ENCODE data around the gene PER2.

PER2 gene

DNA sequence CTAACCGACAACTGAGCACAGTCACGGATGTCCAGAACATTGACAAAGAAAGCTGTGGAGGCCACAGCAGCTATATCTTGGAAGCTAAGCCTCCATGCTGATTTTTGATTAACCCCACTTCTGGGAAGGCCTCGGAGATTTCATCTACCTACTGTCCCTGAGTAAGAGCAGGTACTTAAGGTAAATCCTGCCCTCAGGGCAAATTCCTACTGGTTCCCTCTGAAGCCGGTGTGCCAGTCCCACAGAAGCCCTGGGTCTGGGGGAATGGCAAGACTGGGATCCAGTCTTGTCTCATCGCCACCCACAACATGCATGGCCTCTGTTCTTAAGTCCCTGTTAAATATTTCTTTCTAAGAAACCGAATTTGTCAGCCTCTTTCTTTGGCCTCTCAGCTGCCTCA lies 18.7 kb downstream of the PER2 start:
- in situ Hi-C loops (cut with HindIII; ENCODE audit: low sequenced_read_pairs) = no loop called here

DNA sequence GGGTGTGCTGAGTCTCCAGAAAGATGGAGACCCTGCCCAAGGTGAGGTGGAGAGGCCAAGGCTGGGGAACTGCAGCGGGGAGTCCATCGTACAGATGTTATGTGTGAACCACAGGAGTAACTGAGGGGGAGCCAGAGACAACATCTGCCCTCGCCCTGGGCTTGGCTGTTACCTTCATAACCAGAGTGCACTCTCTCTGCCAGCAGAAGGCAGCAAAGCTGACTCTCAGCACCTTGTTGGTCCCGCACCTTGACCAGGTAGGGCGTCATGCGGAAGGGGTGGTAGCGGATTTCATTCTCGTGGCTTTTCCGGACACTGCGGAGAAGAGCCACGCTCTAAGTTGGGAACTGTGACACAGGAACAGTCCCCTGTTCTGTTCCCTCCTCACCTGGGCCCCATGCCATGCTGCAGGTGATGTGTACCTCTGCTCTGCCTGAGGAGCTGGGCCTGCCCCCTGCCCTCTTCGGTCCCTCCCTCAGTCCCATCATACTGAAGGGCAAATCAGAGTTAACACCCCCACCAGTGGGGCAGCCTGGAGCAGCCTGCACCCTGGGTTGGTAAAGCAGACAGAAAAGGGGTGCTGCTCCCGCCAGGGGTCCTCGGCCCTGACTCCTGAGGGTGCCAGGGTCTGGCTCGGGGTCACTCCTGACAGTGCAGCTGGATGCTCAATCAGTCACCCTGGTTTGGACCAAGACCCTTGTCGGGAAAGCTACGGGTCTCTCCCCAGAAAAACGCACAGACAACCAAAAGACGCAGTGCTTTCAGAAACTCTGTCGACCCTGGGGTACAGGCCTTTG lies 20.3 kb downstream of the PER2 start:
- in situ Hi-C loops (cut with HindIII; ENCODE audit: low sequenced_read_pairs) = no loop called here

DNA sequence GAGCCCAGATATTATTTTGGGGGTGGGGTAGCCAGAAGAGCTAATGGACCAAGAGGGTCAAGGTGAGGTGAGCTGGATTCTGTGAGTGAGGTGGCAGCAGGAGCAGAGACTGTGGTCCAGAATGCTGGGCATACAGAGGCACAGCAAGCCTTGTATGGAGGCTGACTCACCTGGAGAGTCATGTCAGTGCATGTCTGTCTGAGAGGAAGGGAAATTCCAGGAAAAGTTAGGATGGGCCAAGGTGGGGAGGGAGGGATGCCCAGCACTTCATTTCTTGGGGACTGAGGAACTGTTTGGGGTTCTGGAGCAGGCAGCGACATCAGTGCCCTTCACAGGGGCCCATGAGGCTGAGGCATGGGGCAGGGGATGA lies 21.1 kb downstream of the PER2 start:
- in situ Hi-C loops (cut with HindIII; ENCODE audit: low sequenced_read_pairs) = no loop called here

DNA sequence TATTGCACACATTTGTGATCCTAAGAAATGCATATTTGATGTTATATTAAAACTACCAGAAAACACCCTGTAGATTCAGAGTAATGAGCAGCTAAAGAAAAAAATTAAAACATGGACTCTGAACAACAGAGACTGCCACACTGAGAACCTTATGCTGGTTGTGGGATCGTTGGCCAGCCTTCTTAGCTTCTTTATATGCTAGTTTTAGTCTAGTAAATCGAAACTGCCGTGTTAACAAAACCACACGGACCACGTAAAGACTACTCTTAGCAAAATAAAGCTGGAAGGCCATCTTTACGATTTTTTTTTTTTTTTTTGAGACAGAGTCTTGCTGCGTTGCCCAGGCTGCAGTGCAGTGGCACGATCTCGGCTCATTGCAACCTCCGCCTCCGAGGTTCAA lies 22.8 kb downstream of the PER2 start:
- in situ Hi-C loops (cut with HindIII; ENCODE audit: low sequenced_read_pairs) = no loop called here

- in situ Hi-C loops (cut with HindIII; ENCODE audit: low sequenced_read_pairs) = no loop called here
Observed at GRCh38 chr2:238264072-238264460, 24.3 kb downstream of the PER2 start.

DNA sequence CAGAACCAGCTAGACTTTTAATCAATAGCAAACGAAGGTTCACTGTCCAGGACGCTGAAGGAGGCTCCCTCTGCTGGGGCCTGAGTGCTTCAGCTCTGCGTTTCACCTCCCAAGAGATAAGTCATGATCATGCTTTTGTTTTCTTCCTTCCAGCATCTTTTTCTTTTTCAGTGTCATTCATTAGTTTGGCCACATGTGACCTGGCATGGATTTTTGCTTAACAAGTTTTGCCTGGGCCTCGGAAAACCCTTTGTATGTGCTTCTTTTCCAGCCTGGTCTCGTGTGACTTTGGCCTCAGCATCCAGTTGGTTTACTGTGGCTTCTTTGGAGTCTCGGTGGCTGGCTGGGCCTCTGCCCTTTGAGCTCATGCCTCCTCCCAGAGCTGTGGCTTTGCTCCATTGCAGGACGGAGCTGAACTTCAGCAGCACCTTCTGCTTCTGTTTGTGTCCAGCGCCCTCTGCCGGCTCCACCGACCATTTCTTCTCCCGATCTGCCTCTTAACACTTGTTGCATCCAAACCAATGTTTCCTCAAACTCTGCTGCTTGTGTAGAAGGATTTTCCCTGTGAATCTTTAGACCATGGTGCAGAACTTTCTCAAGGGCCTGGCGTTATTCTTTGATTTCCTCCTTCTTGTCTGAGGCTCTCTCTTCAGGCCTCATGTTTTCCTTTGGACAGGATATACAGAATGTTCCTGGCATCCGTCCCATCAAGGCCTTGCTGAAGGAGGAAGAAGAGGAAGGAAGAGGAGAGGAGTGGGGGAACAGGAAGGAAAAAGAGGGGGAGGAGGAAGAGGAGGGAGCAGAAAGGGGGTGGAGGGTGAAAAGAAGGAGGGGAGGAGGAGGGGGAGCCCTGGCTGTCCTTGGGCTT lies 25.0 kb downstream of the PER2 start:
- in situ Hi-C loops (cut with HindIII; ENCODE audit: low sequenced_read_pairs) = no loop called here

- in situ Hi-C loops (cut with HindIII; ENCODE audit: low sequenced_read_pairs) = no loop called here
Observed at GRCh38 chr2:238262496-238263122, 25.8 kb downstream of the PER2 start.

GRCh38 chr2:238261718-238262375 lies 26.6 kb downstream of the PER2 start:
- in situ Hi-C loops (cut with HindIII; ENCODE audit: low sequenced_read_pairs) = no loop called here

DNA sequence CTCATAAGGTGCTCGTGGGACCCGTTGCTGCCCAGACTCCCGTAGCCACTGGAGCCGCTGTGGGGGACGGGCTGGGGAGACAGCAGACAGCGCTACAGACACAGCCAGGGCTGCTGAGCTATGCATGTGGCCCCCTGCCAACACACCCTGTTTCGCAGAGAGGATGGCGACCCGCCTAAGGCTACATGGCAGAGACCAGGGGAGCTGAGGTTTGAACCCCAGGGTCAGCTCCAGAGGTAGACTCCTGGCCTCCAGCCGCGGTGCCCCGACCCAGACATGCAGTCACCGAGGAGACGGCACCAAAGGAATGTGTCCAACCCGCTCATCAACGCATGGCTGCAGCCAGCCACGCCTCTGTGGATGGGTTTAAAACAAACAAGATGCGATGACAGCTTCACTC lies 27.5 kb downstream of the PER2 start:
- in situ Hi-C loops (cut with HindIII; ENCODE audit: low sequenced_read_pairs) = no loop called here

DNA sequence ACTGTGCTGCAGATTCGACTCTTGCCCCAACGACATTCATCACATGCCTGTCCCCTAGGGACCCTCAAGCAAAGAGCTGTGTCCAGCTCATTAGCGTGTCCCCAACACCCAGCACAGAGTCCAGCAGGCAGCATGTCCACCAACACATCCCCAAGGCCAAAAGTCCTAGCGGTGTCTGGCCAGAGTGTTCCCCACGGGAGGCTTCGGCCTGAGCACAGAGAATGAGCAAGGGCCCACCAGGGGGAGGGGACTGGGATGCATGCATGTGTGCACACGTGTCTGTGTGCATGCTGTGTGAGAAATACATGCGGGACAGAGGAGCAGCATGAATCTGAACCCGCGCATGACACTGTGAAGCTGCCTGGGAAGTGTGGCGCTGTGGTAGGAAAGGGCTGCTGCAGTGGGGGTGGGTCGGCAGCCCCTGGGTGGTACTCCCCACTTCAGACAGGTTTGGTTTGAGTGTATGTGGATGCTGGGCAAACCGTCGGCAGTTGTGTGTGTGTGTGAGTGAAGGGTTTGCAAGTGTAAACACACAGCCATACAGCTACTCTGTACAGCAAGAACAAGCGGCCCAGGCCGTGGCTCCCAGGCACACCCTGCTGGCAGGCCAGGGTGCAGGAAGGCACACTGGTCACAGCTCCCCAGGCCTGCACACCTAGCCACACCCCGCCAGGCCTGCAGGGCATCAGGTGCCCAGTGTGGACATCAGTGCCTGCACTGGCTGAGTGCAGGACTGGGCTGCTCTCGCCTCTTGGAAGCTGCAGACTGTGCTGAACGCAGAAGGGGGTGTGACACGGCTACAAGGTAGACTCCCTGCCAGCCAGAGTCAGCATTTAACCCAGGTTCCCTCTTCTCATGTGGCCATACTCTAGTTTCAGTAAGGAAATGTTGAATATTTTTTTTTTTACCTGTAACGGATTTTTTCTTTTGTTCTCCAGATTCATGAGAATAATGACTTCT lies 29.1 kb downstream of the PER2 start:
- in situ Hi-C loops (cut with HindIII; ENCODE audit: low sequenced_read_pairs) = no loop called here

GRCh38 chr2:238257786-238258700 lies 30.4 kb downstream of the PER2 start:
- in situ Hi-C loops (cut with HindIII; ENCODE audit: low sequenced_read_pairs) = no loop called here

DNA sequence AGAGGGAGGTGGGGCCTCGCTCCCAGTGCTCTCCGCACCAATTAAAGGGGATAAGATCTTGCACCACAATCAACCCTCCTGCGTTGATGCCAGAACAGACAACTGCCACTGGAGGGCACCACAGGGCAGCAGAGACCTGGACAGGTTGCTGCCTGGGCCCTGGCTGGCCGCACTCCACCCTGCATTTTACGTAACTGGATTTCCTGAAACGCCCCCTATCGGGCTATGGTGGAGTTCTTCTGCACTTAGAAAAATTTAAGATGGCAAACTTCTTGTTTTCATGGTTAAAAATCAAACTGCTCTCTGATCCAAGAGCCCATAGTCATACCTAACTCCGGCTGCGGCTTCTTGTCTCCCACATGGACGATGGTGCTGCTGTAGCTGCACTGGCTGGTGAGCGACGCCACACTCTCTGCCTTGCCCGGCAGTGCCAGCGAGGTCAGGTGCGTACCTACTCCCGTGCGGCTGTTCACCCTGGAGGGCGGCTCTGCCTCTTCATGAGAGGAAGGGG lies 31.8 kb downstream of the PER2 start:
- in situ Hi-C loops (cut with HindIII; ENCODE audit: low sequenced_read_pairs) = no loop called here

- in situ Hi-C loops (cut with HindIII; ENCODE audit: low sequenced_read_pairs) = no loop called here
Observed at GRCh38 chr2:238256111-238256510, 32.3 kb downstream of the PER2 start.

DNA sequence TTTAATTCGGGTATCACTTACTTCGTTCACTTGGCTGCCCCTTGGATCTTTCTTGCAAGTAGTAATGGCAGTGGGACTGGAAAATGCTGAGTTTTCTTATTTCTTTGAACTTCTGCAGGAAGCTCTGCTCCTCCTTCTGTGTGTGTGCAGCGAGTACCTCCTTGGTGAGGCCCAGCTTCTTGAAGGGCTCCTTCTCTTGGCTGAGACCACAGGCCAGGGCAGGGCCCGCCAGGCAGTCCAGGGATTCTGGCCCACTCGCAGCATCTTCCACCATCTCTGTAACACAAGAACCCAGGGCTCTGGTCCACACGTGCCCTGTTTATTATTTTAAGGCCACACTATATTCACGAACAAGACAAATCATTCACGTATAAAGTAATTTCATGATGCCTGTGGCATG lies 32.8 kb downstream of the PER2 start:
- in situ Hi-C loops (cut with HindIII; ENCODE audit: low sequenced_read_pairs) = no loop called here

- in situ Hi-C loops (cut with HindIII; ENCODE audit: low sequenced_read_pairs) = no loop called here
Observed at GRCh38 chr2:238255151-238255551, 33.3 kb downstream of the PER2 start.

DNA sequence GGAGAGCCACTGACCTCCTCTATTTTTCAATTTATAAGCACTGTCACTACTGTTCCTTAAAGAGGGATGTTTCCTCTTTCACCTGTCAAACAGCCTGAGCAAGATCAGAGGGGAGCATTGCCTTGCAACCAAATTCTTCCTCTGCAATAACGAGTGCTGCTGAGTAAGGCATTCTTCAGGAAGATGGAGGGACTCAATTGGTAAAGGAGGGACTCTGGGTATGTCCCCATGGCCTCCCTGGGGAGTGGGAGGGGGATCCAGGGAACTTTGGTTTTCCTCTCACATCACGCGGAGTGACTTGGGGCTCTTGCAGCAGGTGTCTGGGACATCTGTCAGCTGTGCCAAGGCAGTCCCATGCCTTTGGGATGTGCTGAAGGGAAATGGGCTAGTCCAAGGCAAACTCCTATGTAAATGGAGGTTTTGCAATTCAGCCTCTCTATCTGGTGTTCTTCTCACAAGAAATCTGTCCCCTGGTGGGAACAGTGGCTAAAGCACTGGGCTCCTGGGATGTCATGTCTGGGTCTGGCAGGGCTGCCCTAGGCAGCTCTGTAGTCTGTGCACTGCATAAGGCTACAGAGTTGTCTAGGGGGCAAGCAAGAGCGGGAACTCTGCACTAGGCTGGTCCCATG lies 34.2 kb downstream of the PER2 start:
- in situ Hi-C loops (cut with HindIII; ENCODE audit: low sequenced_read_pairs) = no loop called here

DNA sequence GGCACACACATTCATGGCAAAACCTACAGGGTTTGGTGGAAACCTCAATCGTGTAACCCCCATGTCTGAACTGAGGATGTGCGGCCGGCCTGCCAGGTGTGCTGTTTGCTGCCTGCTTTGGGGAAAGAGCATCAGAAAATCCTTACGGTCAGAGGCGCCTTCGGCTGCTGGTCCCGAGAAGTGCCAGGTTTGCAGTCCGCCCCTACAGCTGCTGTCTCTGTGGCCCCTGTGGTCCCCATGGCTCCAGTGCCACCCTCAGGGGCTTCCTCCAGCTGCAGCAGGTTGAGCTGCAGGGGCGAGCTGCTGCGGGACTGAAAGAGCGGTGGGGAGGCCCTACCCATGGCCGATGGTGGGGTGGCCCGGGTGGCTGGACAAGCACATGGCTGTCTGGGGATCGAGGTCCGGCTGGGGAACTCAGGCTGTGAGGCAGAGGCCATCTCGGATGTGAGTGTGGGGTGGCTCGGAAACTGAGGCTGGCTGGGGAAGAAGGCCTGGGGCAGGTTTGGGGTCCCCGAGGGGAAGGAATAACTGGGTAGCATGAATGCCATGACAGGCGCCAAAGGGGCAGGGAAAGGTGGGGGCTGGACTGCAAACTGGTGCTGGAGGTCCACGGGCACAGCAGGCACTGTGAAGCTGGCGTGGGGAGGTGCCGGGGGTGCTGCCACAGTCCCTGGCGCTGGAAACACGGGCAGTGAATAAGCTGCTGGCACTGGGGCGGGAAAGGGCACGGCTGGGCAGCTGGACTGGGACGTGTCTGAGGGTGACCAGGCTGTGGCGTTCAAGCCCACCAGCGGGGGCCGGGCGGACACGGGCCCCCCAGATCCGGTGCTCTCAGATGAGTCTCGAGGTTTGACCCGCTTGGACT lies 35.4 kb downstream of the PER2 start:
- in situ Hi-C loops (cut with HindIII; ENCODE audit: low sequenced_read_pairs) = no loop called here

Measured in DLD1 (cell line).